ENCODE results near the gene ZNF776.
A peak's percentile ranks its signal among the peaks of the same experiment; 100 is the strongest.
"Not testable (repeated sequence)": the region's sequence is repeated elsewhere in the genome, so short reads cannot be mapped to it uniquely, and the experiment has no call there.

The ZNF776 gene

GRCh38 chr19:57779220-57779845, 32.7 kb downstream of the ZNF776 start:
- no peak for DNase-seq

- DNase-seq: no peak
Measured at GRCh38 chr19:57786286-57786685, 39.7 kb downstream of the ZNF776 start.

- DNase-seq: no peak
Measured at GRCh38 chr19:57786906-57787305, 40.3 kb downstream of the ZNF776 start.

- DNase-seq: no peak
Measured at GRCh38 chr19:57788114-57788692, 41.6 kb downstream of the ZNF776 start.

- no peak for DNase-seq
Measured at GRCh38 chr19:57789288-57789687, 42.7 kb downstream of the ZNF776 start.

- DNase-seq: not testable (repeated sequence)
Measured at GRCh38 chr19:57796580-57796979, 50.0 kb downstream of the ZNF776 start.

GRCh38 chr19:57800696-57801095, 54.1 kb downstream of the ZNF776 start:
- no peak for DNase-seq

- DNase-seq: no peak
Measured at GRCh38 chr19:57802269-57802668, 55.7 kb downstream of the ZNF776 start.

- DNase-seq: peak in 1 of 2 experiments; percentile 17
Measured at GRCh38 chr19:57803265-57803593, 56.6 kb downstream of the ZNF776 start.

GRCh38 chr19:57803594-57804325, 57.1 kb downstream of the ZNF776 start:
- DNase-seq: peak; percentile 26 to 41

- no peak for DNase-seq
Measured at GRCh38 chr19:57807541-57807940, 60.9 kb downstream of the ZNF776 start.

Measured in Kasumi-1 (cell line).